HG03045 (cell line): ENCODE results near the gene PSD4.

Experiments used
- ATAC-seq: cut with Tn5 transposase; IDR thresholded peaks from one replicate; pipeline ENCODE4 v1.9.1; 2021; ENCODE audit warnings: mild to moderate bottlenecking, moderate library complexity; ENCODE audit not compliant: unreplicated experiment

The PSD4 gene

DNA sequence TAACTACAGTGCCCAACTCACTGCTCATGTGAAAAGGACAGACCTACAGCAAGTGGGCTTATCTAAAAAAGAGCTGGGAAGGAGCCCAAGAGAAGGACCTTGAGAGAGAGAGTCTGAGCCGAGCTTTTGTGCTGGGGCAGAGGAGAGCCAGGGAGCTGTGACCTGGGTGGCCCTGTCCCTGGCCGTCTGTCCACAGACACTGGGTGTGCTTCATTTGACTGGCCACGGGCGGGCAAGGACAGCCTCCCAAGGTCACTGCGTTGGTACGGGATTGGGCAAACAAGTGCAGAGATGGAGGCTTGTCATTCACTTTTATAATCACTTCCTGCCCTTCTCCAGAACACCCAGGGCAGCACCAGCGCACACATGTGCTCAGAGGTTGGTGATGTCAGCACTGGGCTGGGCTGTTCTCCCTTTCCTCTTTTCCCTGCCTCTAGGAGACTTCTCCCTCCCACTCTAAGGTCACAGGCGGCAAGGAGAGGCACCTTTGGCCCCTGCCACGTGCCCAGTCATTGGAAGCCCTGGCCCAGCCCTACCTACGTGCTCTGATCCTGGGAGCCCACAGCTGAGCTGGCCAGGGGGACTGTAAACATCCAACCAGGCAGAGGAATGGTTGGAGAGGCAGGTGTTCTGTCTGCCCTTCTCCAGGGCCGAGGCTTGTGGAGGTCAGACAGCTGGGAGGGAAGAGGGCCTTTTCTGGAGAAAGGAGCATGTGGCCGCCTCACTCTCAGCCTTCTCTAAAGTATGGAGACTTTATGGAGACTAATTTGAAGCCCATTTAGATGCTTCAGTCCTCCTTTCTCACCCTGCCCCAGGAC is 6.4 kb upstream of the PSD4 start:
- ATAC-seq: no peak

DNA sequence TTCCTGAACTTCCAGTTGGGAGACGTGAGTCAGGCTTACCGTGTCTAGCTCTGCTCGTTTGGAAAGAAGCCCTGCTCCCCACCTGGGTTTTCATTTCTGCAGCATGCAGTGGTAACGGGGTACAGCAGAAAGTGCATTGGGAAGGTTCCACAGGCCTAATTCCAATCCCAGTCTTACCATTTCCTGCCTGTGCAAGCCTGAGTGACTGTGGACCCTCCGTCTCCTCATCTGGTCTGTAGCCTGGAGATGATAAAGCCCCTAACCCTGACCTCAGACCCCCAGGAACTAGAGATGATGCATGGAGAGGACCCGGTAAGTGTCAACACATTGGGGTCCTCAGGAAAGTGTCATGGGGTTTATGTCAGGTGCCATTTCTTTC is 5.8 kb upstream of the PSD4 start:
- ATAC-seq: no peak

DNA sequence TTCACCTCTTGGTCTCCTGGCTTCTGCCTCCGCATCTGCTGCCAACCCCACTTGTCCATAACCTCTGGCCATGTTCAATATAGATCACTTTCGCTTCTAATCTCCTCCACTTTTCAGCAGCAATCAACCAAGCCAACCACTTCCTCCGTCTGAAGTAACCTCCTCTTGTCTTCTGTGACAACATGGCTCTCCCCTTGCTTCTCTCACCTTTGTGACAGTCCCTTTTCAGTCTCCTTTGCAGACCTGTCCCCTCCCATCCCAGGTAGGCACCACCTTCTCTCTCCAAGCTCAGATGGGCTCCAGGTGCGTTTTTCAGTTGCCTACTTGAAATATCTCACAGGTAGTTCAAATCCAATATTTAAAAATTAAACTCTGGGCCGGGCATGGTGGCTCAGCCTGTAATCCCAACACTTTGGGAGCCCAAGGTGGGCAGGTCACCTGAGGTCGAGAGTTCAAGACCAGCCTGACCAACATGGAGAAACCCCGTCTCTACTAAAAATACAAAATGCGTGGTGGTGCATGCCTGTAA is 4.7 kb upstream of the PSD4 start:
- ATAC-seq: no peak

DNA sequence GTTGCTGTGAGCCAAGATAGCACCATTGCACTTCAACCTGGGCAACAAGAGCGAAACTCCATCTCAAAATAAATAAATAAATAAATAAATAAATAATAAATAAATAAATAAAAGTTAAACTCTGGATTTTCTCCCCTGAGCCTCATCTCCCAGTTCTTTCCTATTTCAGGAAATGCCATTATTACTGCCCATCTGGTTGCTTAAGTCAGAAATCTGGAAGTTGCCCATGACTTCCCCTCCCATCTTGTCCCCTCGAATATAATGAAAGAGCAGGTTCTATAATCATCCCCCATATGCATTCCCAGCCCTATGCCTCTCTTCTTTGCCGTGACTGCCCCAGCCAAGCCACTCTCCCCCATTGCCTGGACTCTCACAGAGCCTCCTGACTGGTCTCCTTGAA is 4.2 kb upstream of the PSD4 start:
- no peak for ATAC-seq

DNA sequence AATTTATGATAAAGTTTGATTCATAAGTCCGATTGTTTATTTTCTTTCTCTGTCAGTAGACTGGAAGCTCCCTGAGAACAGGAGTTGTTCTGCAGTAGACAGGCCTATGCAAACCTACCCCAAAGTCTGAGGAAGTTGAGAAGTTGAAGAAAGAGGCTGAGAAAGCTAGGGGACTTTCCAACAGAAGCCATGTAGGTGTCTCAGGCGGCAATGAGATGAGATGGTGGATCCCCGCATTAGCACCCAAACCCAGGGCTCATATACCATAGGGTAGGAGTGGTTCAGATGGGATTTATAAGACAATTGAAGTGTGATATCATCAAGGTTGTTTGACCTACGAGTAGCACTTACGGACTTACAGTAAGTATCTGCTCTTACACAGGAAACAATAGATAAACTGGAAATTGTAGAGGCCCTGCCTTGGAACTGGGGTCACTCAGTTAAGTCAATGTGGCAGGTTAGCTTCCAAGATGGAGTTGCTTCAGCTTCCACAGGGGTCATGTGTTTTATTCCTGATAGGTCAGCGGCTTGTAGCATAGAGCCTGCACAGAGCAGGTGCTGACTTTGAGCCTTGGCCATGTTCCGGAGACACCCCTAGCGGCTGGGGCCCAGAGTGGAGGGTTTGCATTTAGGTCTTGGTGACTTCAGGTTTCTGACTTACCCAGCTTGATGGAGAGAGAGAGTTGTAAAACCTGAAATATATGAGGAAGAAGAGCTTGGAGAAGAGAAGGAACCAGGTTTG is 2.3 kb upstream of the PSD4 start:
- no peak for ATAC-seq

DNA sequence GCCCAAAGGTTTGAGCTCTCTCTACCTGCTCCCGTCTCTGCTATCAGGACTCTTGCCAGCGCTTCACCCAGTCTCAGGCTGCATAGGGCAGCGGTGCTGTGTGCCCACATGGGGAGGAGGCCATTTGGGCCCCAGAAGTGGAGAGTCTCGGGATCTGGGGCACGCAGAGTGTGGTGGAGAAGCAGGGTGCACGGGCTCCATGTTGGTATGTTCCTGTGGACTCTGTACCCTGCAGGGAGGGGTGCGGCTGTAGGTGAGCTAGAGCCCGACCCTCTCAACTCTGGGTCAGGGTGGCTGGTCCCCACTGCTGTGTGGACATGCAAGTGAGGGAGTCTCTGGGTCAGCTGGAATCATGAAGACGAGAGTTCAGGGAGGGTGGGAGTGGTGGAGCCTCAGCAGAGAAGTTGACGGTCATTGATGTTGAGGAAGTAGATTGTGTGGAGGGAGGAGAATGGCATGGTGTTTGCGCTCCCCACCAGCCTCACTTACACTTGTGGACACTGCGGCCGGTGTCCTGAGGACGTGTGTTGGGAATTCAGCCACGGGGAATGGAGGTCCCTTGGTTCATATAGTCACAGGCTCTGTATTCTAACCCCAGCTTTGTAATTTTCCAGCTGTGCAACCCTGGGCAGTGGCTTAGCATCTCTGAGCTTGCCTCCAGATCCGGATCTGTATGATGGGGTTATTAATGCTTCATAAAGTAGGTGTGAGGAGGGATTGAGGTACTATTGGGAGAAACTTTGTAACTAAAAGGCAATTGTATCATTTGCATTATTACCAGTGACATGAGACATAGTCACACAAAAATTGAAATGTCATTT is 840 bp upstream of the PSD4 start:
- ATAC-seq: no peak

DNA sequence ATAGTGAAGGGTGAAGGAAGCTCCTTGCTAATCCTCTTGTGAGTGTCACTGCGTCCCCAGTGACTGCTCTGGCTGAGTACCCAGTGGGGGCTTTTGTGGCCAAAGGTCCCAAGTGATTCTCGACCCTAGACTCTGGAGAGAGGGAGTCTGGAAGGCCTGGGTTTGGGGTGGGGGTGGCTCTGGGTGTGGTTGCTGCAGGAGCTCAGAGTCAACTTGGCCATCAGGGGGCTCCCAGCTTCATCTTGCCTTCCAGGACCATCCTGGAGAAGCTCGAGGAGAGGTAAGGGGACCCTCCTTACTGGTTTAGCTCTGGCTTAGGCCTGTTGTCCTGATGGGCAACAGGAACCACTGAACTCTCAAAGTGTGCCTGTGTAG is 592 bp downstream of the PSD4 start:
- ATAC-seq: no peak

DNA sequence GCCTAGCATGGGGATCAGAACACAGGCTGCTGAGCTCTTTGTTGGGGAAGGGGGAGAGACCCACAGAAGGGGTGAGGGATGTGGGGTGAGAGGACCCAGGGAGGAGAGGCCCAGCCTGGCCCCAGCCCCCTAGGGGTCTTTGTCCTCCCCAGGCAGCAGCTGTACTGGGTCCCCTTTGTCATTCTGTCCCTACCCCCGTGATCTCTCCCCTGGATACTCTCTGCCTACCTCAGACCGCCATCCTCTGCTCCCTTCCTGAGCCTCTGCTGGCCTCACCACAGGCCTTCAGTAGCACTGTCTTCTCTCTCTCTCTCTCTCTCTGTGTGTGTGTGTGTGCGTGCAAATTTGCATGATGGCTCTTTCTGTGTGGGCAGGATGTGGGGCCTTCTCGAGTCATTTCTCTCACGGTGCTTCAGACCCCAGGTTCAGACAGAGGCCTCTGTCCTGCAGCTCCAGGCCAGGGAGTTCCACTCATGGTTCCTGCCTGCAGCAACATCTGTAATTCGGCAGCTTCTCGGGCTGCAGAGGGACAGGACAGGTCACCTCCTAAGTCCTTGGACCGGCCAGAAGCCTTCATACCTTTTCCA is 1.4 kb downstream of the PSD4 start:
- ATAC-seq: peak; percentile 69

DNA sequence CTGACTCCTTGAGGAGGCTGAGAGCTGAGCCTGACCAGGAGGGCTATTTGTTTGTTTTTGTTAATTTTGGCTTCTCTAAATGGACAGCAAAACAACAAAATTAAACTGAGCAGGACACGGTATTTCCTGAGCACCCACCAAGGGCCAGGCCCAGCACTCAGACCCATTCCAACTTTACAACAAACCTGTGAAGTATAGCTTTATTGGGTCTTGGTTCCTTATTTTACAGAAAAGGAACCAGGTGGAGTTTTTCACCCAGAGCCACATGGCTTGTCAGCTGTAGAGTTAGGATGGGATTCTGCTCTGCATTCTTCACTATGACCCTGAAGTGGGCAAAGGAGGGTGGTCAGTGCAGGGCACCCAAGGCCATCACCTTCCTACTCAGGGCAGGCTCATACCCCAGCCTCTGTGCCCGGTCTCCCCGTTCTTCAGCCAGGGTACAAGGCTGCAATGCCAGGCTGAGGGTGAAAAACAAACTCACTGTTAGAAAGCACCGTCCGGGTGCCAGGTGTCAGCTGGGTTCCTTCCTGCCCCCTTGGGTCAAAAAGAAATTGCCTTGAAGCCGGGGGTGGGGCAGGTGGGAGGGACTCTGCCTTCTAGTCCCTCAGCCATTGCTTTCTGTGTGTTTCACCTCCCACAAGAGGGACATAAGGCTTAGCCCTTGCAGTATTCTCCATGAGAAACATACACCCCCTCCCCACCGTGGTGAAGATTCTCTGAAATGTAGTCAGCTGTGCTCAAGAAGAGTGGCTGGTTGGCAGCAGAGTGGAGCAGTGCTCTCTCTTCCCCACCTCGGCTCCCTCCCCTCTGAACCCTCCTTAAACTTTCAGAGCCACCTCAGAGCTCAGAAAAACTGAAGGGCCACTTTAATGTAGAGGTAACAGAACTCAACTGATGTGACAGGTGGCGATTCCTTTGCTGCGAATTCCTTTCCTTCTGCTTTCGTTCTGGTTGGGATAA is 2.2 kb downstream of the PSD4 start:
- ATAC-seq: no peak

DNA sequence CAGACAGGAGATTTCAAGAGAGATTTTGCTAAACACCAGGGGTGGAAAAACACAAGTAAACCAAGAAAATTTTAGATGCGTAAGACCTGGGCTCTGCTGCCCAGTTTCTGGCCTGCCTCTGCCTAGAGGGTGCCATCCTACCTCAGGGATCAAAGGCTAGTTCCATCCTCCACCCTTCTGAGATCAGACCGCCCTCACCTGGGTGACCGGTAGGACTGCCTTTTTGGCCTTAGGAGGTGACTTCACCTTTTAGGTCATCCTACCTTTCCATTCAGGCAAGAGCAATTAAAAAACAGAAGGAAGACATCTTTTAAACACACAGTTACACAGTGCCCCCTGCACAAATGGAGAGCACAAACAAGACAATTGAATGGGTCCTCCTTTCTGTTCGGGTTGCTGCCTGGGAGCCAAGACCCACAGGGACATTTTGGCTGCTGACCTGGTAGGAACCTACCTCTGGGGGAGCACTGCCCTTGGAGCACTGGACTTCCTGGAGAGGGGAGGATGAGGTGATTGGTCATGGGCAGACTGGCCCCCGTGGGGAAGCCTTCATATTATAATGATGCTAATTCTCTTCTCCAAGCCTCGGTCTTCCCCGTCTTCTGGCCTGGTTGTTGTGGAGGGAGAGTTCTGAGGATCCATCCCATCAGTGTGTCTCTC is 3.1 kb downstream of the PSD4 start:
- no peak for ATAC-seq

DNA sequence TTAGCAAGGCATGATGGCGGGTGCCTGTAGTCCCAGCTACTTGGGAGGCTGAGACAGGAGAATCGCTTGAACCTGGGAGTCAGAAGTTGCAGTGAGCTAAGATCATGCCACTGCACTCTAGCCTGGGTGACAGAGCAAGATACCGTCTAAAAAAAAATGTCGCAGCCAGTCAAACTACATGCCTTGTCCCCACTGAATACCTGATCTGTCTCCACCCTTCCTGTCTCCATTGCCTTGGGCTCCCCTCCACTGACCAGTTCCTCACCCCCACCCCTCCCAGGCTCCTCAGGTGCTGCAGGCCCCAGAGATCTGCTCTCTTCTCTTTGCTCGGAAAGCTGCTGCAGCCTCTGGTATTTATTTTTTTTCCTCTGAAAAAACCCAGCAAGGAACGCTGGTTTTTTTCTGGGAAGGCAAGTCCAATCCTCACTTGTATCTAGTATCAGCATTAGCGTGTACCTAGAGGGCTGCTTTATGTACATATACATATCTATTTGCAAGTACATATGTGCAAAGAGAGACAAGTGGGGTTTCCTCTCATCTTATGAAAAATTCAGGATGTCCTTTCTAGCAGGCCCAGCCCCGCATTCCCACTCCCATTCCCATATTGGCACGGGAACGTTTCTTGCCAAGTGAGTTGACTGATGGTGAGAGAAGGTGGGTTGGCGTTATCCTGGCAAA is 4.4 kb downstream of the PSD4 start:
- no peak for ATAC-seq

DNA sequence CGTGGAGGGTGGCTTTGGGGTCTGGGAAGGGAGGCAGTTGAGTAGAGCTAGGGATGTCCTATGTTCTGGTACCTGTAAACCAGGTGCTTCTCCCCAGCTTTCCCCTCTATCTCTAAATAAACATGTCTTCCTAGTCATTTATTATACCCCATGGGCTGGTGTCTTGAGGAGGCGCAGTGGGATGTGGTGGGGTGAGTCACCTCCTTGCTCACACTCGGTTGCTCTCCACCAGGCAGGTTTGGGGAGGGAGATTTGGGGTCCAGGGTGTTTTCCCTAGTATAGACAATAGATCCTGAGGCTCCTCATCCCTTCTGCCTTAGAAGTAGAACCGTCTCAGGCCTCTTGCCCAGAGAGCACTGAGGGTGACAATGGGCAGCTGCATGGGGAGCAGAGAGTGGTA is 5.1 kb downstream of the PSD4 start:
- no peak for ATAC-seq

DNA sequence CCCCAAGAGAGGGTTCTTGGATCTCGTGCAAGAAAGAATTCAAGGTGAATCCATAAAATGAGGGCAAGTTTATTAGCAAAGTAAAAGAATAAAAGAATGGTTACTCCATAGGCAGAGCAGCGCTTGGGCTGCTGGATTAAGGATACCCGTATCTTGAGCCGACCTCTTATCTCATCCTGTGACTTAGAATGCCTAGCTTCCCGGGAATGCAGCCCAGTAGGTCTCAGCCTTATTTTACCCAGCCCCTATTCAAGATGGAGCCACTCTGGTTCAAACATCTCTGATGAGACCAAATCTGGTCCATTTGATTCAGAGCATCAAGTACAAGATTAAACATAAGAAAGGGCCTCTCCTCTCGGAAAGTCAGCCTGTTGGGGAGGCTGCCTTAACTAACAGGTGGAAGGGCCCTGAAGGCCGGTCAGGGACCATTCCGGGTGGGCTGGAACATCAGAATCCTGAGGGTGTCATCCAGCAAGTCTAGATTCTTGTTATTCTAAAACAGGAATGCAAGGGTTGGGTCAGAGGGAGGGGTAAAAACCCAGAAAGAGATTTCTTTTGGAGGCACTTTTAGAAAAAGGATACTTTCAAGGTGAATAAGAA is 5.8 kb downstream of the PSD4 start:
- no peak for ATAC-seq

DNA sequence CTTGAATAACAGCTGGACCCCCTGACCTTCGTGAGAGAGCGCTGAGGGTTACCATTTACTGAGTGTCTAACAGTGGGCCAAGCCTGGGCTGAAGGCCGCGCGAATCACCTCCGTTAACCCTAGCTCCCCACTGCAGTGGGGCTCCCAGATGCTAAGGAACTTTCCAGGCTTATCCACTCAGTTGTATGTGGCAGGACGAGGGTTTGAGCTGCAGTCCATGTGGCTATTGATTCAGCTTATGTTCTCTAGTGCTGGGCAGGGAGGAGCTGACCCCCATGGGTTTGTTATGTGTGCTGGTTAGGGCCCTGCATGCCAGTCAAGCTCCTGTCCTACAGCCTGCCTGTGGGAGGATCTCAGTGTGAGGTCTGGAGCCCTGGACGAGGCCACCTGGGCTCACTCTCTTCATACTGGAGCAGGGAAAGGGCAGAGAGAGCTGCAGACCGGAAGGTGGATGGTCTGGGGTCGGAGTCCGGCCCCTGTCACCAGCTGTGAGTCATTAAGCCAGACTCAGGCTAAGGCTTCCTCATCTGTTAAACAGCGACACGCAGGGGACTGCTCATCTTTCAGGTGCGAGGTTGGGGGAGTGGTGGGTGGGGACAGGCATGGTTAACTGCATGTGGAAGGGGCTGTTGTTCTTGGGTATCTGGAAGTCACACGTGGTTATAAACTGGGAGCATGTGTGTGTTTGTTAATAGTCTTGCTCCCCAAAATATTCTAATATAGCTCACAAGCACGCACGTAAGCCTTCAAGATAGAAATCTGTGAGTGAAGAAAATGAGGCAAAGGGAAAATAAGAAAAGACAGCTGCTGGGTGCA is 6.6 kb downstream of the PSD4 start:
- no peak for ATAC-seq

DNA sequence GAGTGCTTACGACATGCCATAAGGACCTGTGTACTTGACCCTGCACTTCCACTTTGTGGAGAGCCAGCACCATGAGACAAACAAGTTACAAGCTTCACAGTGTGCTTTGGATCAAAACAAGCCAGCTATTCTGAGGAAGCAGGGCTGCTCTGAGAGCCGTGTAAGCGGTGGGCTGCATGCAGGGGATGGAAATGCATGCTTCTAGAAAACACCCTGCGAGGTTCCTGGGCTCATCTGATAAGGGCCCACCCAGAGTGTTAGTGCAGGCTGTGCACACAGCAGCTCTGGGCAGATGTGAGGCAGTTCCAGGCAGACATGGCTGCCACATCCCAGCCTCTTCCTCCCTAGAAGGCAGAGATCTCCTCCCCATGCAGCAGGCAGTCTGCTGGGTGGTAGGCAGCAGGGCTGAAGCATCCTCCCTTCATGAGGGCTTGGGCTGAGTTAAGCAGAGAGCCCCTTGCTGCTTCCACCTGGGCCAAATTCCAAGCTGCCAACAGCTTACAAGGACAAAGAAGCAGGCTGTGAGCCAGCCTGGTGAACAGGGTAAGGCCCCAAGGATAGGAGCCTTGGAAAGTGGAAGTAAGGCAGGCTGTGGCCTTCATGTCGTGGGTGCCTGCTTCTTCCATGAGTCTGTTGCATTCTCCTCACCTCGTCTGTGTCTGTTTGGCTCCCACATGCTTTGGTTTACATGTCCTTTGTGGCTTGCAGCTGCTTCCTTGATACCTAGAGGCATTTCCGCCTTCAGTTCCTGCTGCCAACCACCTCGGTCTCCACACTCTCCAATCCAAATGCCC is 7.7 kb downstream of the PSD4 start:
- ATAC-seq: no peak

DNA sequence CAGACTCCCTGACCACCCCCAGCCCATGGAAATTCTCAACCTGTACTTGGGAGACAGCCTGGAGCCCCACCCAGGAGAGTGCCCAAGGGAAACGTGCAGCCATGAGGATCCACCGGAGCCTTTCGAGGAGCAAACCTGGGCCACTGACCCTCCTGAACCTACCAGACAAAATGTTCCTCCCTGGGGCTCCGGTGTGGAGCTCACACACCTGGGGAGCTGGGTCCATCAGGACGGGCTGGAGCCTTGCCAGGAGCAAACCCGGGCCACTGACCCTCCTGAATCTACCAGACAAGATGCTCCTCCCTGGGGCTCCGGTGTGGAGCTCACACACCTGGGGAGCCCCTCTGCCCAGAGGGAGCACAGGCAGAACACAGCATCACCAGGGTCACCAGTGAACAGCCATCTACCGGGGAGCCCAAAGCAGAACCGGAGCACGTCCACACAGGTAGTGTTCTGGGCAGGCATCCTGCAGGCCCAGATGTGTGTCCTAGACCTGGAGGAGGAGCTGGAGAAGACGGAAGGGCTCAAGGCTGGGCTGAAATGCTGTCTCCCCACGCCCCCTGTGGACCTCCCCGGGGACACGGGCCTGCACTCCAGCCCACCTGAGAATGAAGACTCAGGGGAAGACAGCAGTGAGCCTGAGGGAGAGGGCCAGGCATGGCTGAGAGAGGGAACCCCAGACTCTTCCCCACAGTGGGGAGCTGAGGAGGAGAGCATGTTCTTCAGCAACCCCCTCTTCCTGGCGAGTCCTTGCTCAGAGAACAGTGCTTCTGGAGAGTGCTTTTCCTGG is 8.9 kb downstream of the PSD4 start:
- ATAC-seq: no peak
